ENCODE results near the gene UNCX.

GRCh38 chr7:1281068-1281467 lies 48.4 kb downstream of the UNCX start:
- no peak for TF ChIP-seq CTCF (conservative IDR thresholded peaks at IDR 0.05; ENCODE audit: low read depth in 2 of 2)
- TF ChIP-seq REST (IDR thresholded peaks at IDR 0.05; ENCODE audit: unreplicated experiment), result no peak
- no peak for TF ChIP-seq EZH2 (IDR thresholded peaks at IDR 0.05; ENCODE audit: low read depth, unreplicated experiment)
- TF ChIP-seq EZH2phosphoT487 (IDR thresholded peaks at IDR 0.05; ENCODE audit: unreplicated experiment), result no peak
